Smooth muscle cell (in vitro differentiated cells): ENCODE results near the gene PITPNM1. TPM values are rescaled to one million over a fixed set of nuclear protein-coding genes. Genes with fewer than 3 reads are reported as not detected.

Experiments used
- DNase-seq: peaks from one replicate; lab custom pipeline; 2025; ENCODE audit not compliant: unreplicated experiment; lab: John Stamatoyannopoulos, UW
- H2AFZ ChIP-seq: fragments of 200-600 bp; sonication (generic); 2 replicates; pipeline ENCODE4 v1.6.0; 2016; ENCODE audit warnings: antibody characterized with exemption, low read depth, mild to moderate bottlenecking
- H3F3A ChIP-seq: fragments of 200-600 bp; sonication (generic); 2 replicates; pipeline ENCODE4 v1.6.0; 2017; ENCODE audit warnings: antibody characterized with exemption, low read depth
- H3K27ac ChIP-seq: fragments of 200-600 bp; sonication (generic); 2 replicates; pipeline ENCODE4 v1.5.1; 2016; ENCODE audit warnings: low read depth, mild to moderate bottlenecking
- H3K27me3 ChIP-seq: fragments of 200-600 bp; sonication (generic); 2 replicates; pipeline ENCODE4 v1.6.1; 2016; ENCODE audit warnings: low read depth, mild to moderate bottlenecking
- H3K36me3 ChIP-seq: fragments of 200-600 bp; sonication (generic); 2 replicates; pipeline ENCODE4 v1.5.1; 2016; ENCODE audit warnings: low read depth
- H3K4me1 ChIP-seq: fragments of 200-600 bp; sonication (generic); 2 replicates; pipeline ENCODE4 v1.5.1; 2016; ENCODE audit warnings: low read depth
- H3K4me2 ChIP-seq: fragments of 200-600 bp; sonication (generic); 2 replicates; pipeline ENCODE4 v1.6.0; 2016; ENCODE audit warnings: mild to moderate bottlenecking
- H3K4me3 ChIP-seq: fragments of 200-600 bp; sonication (generic); 2 replicates; pipeline ENCODE4 v1.5.1; 2016; ENCODE audit warnings: mild to moderate bottlenecking
- H3K79me2 ChIP-seq: fragments of 200-600 bp; sonication (generic); 2 replicates; pipeline ENCODE4 v1.6.0; 2016; ENCODE audit warnings: low read depth, mild to moderate bottlenecking
- H3K9ac ChIP-seq: fragments of 200-600 bp; sonication (generic); 2 replicates; pipeline ENCODE4 v1.6.0; 2016; ENCODE audit warnings: low read depth
- H3K9me3 ChIP-seq: fragments of 200-600 bp; sonication (generic); replicated peaks from 2 replicates; pipeline ENCODE4 v1.5.1; 2016; ENCODE audit warnings: low read depth
- H4K20me1 ChIP-seq: fragments of 200-600 bp; sonication (generic); 2 replicates; pipeline ENCODE4 v1.6.0; 2016; ENCODE audit warnings: low read depth
- WGBS: methylation state at CpG from one replicate; pipeline ENCODE4 v1.1.7; 2016; ENCODE audit warnings: low lambda C conversion rate; 5-methylcytosine and 5-hydroxymethylcytosine counted together
- polyA plus RNA-seq: library from polyadenylated mRNA; unstranded; fragments of >200 nt; fragmentation: Nextera tagmentation; extraction: Ambion mirVana; gene quantifications from 2 replicates; pipeline ENCODE4 v1.2.1, GENCODE V29; 2016
- total RNA-seq: library from RNA; depleted of rRNA; stranded (reverse); fragments of >200 nt; gene quantifications from 2 replicates; pipeline ENCODE4 v1.2.3, GENCODE V29; 2014
- TF ChIP-seq, protein P1 (sequence below): fragments of 200-600 bp; sonication (generic); IDR thresholded peaks from 2 replicates; pipeline ENCODE4 v1.5.1; 2017; ENCODE audit warnings: borderline replicate concordance, mild to moderate bottlenecking, antibody characterized with exemption; ENCODE audit not compliant: insufficient read depth, poor library complexity, severe bottlenecking

PITPNM1 gene
- total and polyA plus RNA-seq, 2 experiments from 2014 or later: 27.6 to 35.0 TPM

GRCh38 chr11:67545280-67545679 lies 40.1 kb upstream of the PITPNM1 start:
- H3K79me2 ChIP-seq: no peaks in the 10 kb centered on the region
- WGBS: 83% methylated on average over 8 of the region's 8 CpGs

GRCh38 chr11:67544616-67545242 lies 39.6 kb upstream of the PITPNM1 start:
- no peaks in the 10 kb centered on the region for H3F3A ChIP-seq
- DNase-seq: no peak

More at GRCh38 chr11:67545280-67545679, 40.1 kb upstream of the PITPNM1 start:
- H4K20me1 ChIP-seq: no peaks in the 10 kb centered on the region
- no peak overlapping the region for H3K4me3 ChIP-seq
- H3K4me1 ChIP-seq: no peaks in the 10 kb centered on the region
- H2AFZ ChIP-seq: no peak overlapping the region
- no peaks in the 10 kb centered on the region for H3K27me3 ChIP-seq
- H3F3A ChIP-seq: no peaks in the 10 kb centered on the region
- DNase-seq: no peak
- H3K27ac ChIP-seq: no peak overlapping the region
- H3K9ac ChIP-seq: no peak overlapping the region
- no peak overlapping the region for H3K4me2 ChIP-seq
- no peaks in the 10 kb centered on the region for H3K9me3 ChIP-seq
- no peaks in the 10 kb centered on the region for H3K36me3 ChIP-seq
- TF ChIP-seq, protein P1, sequence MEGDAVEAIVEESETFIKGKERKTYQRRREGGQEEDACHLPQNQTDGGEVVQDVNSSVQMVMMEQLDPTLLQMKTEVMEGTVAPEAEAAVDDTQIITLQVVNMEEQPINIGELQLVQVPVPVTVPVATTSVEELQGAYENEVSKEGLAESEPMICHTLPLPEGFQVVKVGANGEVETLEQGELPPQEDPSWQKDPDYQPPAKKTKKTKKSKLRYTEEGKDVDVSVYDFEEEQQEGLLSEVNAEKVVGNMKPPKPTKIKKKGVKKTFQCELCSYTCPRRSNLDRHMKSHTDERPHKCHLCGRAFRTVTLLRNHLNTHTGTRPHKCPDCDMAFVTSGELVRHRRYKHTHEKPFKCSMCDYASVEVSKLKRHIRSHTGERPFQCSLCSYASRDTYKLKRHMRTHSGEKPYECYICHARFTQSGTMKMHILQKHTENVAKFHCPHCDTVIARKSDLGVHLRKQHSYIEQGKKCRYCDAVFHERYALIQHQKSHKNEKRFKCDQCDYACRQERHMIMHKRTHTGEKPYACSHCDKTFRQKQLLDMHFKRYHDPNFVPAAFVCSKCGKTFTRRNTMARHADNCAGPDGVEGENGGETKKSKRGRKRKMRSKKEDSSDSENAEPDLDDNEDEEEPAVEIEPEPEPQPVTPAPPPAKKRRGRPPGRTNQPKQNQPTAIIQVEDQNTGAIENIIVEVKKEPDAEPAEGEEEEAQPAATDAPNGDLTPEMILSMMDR: no peak

GRCh38 chr11:67543585-67543984 lies 38.4 kb upstream of the PITPNM1 start:
- Histone ChIP-seq H3K9me3 (no peaks in the 10 kb centered on the region), H3K4me3 (no peak overlapping the region), H3F3A (no peaks in the 10 kb centered on the region), H3K27me3 (no peaks in the 10 kb centered on the region), H2AFZ (no peak overlapping the region), H3K27ac (no peak overlapping the region), H3K4me2 (no peak overlapping the region), H3K4me1 (no peaks in the 10 kb centered on the region), H4K20me1 (no peaks in the 10 kb centered on the region), H3K79me2 (no peaks in the 10 kb centered on the region), H3K36me3 (no peaks in the 10 kb centered on the region), H3K9ac (no peak overlapping the region)
- 83% methylated on average over 2 of the region's 2 CpGs for WGBS
- no peak for DNase-seq
- TF ChIP-seq, protein P1: no peak

More at GRCh38 chr11:67544616-67545242, 39.6 kb upstream of the PITPNM1 start:
- H3K36me3 ChIP-seq: no peaks in the 10 kb centered on the region
- TF ChIP-seq, protein P1: no peak
- H2AFZ ChIP-seq: no peak overlapping the region
- no peak overlapping the region for H3K4me2 ChIP-seq
- no peaks in the 10 kb centered on the region for H3K4me1 ChIP-seq
- H3K79me2 ChIP-seq: no peaks in the 10 kb centered on the region
- H4K20me1 ChIP-seq: no peaks in the 10 kb centered on the region
- no peak overlapping the region for H3K27ac ChIP-seq
- no peak overlapping the region for H3K4me3 ChIP-seq
- H3K9ac ChIP-seq: no peak overlapping the region
- no peaks in the 10 kb centered on the region for H3K9me3 ChIP-seq
- no peaks in the 10 kb centered on the region for H3K27me3 ChIP-seq
- 93% methylated on average over 10 of the region's 10 CpGs for WGBS

GRCh38 chr11:67542971-67543370 lies 37.8 kb upstream of the PITPNM1 start:
- Histone ChIP-seq H3F3A (no peaks in the 10 kb centered on the region), H3K9ac (no peak overlapping the region), H3K27me3 (no peaks in the 10 kb centered on the region), H3K4me3 (no peak overlapping the region), H3K27ac (no peak overlapping the region), H3K36me3 (no peaks in the 10 kb centered on the region), H3K9me3 (no peaks in the 10 kb centered on the region), H3K4me2 (no peak overlapping the region), H3K4me1 (no peaks in the 10 kb centered on the region), H4K20me1 (no peaks in the 10 kb centered on the region), H2AFZ (no peak overlapping the region), H3K79me2 (no peaks in the 10 kb centered on the region)
- no peak for DNase-seq
- 81% methylated on average over 7 of the region's 7 CpGs for WGBS
- TF ChIP-seq, protein P1: no peak
